HepG2 (cell line): ENCODE data around the gene EXOC3L4. TPM values are rescaled to one million over a fixed set of nuclear protein-coding genes. Genes with fewer than 3 reads are reported as not detected.

ENCODE experiments used
- MBD4 ChIP-seq: IDR thresholded peaks from 2 replicates; pipeline ENCODE4 v1.6.1; 2012; ENCODE audit warnings: low read length, inconsistent platforms, borderline replicate concordance
- NKX3-1 ChIP-seq: sonication (generic); formaldehyde crosslinking; IDR thresholded peaks from 2 replicates; pipeline ENCODE4 v1.5.0; 2020; ENCODE audit warnings: missing genetic modification reagents
- SAP130 ChIP-seq: IDR thresholded peaks from 2 replicates; pipeline ENCODE4 v1.6.1; 2016; ENCODE audit warnings: low read depth
- STAT6 ChIP-seq: sonication (generic); formaldehyde crosslinking; IDR thresholded peaks from 2 replicates; pipeline ENCODE4 v1.4.0; 2020; ENCODE audit warnings: missing genetic modification reagents, mild to moderate bottlenecking, borderline replicate concordance
- ZFP91 ChIP-seq: sonication (generic); formaldehyde crosslinking; IDR thresholded peaks from 2 replicates; pipeline ENCODE4 v1.9.0; 2022; ENCODE audit warnings: missing genetic modification reagents, mild to moderate bottlenecking, borderline replicate concordance
- ZKSCAN5 ChIP-seq: sonication (generic); formaldehyde crosslinking; IDR thresholded peaks from 2 replicates; pipeline ENCODE4 v1.5.1; 2020; ENCODE audit warnings: mild to moderate bottlenecking, missing genetic modification reagents
- ZNF292 ChIP-seq: sonication (generic); formaldehyde crosslinking; IDR thresholded peaks from 2 replicates; pipeline ENCODE4 v1.8.1; 2022; ENCODE audit warnings: mild to moderate bottlenecking, low read depth, missing genetic modification reagents, borderline replicate concordance
- ZNF503 ChIP-seq: sonication (generic); formaldehyde crosslinking; IDR thresholded peaks from 2 replicates; pipeline ENCODE4 v1.4.0; 2020; ENCODE audit warnings: missing genetic modification reagents
- ZNF552 ChIP-seq: sonication (generic); formaldehyde crosslinking; IDR thresholded peaks from 2 replicates; pipeline ENCODE4 v1.9.0; 2022; ENCODE audit warnings: missing genetic modification reagents, mild to moderate bottlenecking, borderline replicate concordance
- ZNF800 ChIP-seq: sonication (generic); formaldehyde crosslinking; IDR thresholded peaks from 2 replicates; pipeline ENCODE4 v1.4.0; 2020; ENCODE audit warnings: missing genetic modification reagents
- polyA plus RNA-seq, 8 experiments: library from polyadenylated mRNA; depleted of rRNA in 3 of 8; stranded (reverse) in 7 of 8; unstranded in 1 of 8; fragments of >200 nt; fragmentation: Illumina TruSeq in 4 of 8; extraction: Trizol in 4 of 8; gene quantifications; 2 replicates each; pipeline versions ENCODE4 v1.2.1 to v1.2.3, GENCODE V29; 2011 to 2016; ENCODE audit warnings: low read depth in 4 of 8, missing spikeins in 1 of 8, mixed read lengths in 1 of 8; ENCODE audit not compliant: insufficient read depth in 1 of 8
- total RNA-seq, 5 experiments: library from RNA; depleted of rRNA; stranded (reverse); fragments of >200 nt; fragmentation: Illumina TruSeq; extraction: Trizol; gene quantifications; 2 replicates each; pipeline ENCODE4 v1.2.3, GENCODE V29; 2016; ENCODE audit warnings: low read depth in 1 of 5

The EXOC3L4 gene
- total and polyA plus RNA-seq, 2 of the 13 experiments (the other 11 are each of a cell fraction or from before 2014, with no cell fraction given) = 11.8 to 27.0 TPM

- no peak for TF ChIP-seq STAT6 (CRISPR knock-in tag)
- no peak for TF ChIP-seq ZKSCAN5 (CRISPR knock-in tag)
- TF ChIP-seq ZNF800 (CRISPR knock-in tag) = no peak
- no peak for TF ChIP-seq MBD4
- no peak for TF ChIP-seq SAP130 (CRISPR knock-in tag)
- TF ChIP-seq ZFP91 (CRISPR knock-in tag) = no peak
- no peak for TF ChIP-seq ZNF503 (CRISPR knock-in tag)
- TF ChIP-seq NKX3-1 (CRISPR knock-in tag) = no peak
- TF ChIP-seq ZNF292 (CRISPR knock-in tag) = no peak
- no peak for TF ChIP-seq ZNF552
These were observed 36.1 kb upstream of the EXOC3L4 start (continued) for GRCh38 chr14:103058164-103059055.
